BJ (cell line): ENCODE measurements around the gene CHCHD3. TPM values are rescaled to one million over a fixed set of nuclear protein-coding genes. Genes with fewer than 3 reads are reported as not detected.

Source experiments
- CTCF ChIA-PET: fragments of 350-600 bp; formaldehyde crosslinking; extraction: SDS; loops from one replicate; lab custom pipeline; 2021; ENCODE audit warnings: antibody characterized with exemption, inconsistent platforms; lab: Yijun Ruan, JAX
- POLR2A ChIA-PET: fragments of 300-600 bp; sonication (Branson Sonifier 250); formaldehyde crosslinking; extraction: SDS; loops from one replicate; lab custom pipeline; 2021; ENCODE audit warnings: antibody characterized with exemption; lab: Charles Lee
- DNase-seq: peaks from one replicate; pipeline ENCODE4 v3.0.0-alpha.2; 2011; ENCODE audit warnings: low read depth
- H3K27me3 ChIP-seq: 2 replicates; pipeline ENCODE4 v1.6.0; 2011; ENCODE audit warnings: low read length; ENCODE audit not compliant: control insufficient read depth, insufficient read depth
- H3K36me3 ChIP-seq: 2 replicates; pipeline ENCODE4 v1.5.1; 2011; ENCODE audit warnings: low read length; ENCODE audit not compliant: control insufficient read depth, insufficient read depth
- H3K4me3 ChIP-seq: 2 replicates; pipeline ENCODE4 v1.5.1; 2011; ENCODE audit warnings: low read depth, mild to moderate bottlenecking, control low read depth, low read length
- CTCF ChIP-seq: IDR thresholded peaks from 2 replicates; pipeline ENCODE4 v1.5.1; 2011; ENCODE audit warnings: low read depth, mild to moderate bottlenecking, control low read depth, inconsistent platforms, low read length, moderate library complexity; ENCODE audit not compliant: insufficient read depth
- polyA plus RNA-seq: library from polyadenylated mRNA; depleted of rRNA; stranded (reverse); fragments of >200 nt; gene quantifications from 2 replicates; pipeline ENCODE4 v1.2.3, GENCODE V29; 2011

The CHCHD3 gene
- polyA plus RNA-seq, 1 experiment: 47.2 TPM

- Histone ChIP-seq H3K27me3 (no peaks in the 10 kb centered on the region), H3K36me3 (no peaks in the 10 kb centered on the region), H3K4me3 (no peak overlapping the region)
- no peak for TF ChIP-seq CTCF
- CTCF ChIA-PET: interaction anchor here (0.6 kb wide), 1 partner anchor 45 kb away, joined by 3 read pairs; no protein-coding TSS in a partner anchor
- POLR2A ChIA-PET: no interaction called here
- no peak for DNase-seq
Observed at GRCh38 chr7:132838313-132838712, 243.6 kb downstream of the CHCHD3 start.

- no peak for DNase-seq
- ChIA-PET POLR2A (no interaction called here), CTCF (interaction anchor here (0.6 to 0.8 kb wide), 2 partner anchors 24 to 44 kb away, joined by 3 read pairs; no protein-coding TSS in a partner anchor)
- no peaks in the 10 kb centered on the region for H3K36me3 ChIP-seq
- no peak overlapping the region for H3K4me3 ChIP-seq
- no peak for TF ChIP-seq CTCF
- H3K27me3 ChIP-seq: no peaks in the 10 kb centered on the region
Observed at GRCh38 chr7:132837529-132837928, 244.4 kb downstream of the CHCHD3 start.

- TF ChIP-seq CTCF: no peak
- Histone ChIP-seq H3K4me3 (no peak overlapping the region), H3K36me3 (no peaks in the 10 kb centered on the region), H3K27me3 (no peaks in the 10 kb centered on the region)
- DNase-seq: no peak
- ChIA-PET POLR2A (no interaction called here), CTCF (interaction anchor here (0.6 to 0.8 kb wide), 3 partner anchors 11 to 517 kb away, joined by 3 read pairs; no protein-coding TSS in a partner anchor)
Observed at GRCh38 chr7:132836746-132837145, 245.1 kb downstream of the CHCHD3 start.

GRCh38 chr7:132830941-132831340, 250.9 kb downstream of the CHCHD3 start:
- Histone ChIP-seq H3K27me3 (no peaks in the 10 kb centered on the region), H3K36me3 (no peaks in the 10 kb centered on the region; the same call in 1 of the 2 replicates), H3K4me3 (no peak overlapping the region)
- no peak for TF ChIP-seq CTCF
- DNase-seq: no peak
- POLR2A ChIA-PET: interaction anchor here (0.7 kb wide), 1 partner anchor 35 kb away, joined by 4 read pairs; no protein-coding TSS in a partner anchor
- CTCF ChIA-PET: interaction anchor here (0.8 to 1.4 kb wide), 2 partner anchors 10 to 18 kb away, joined by 3 to 4 read pairs; no protein-coding TSS in a partner anchor

GRCh38 chr7:132828502-132828901, 253.4 kb downstream of the CHCHD3 start:
- CTCF ChIA-PET: no interaction called here
- no peak for TF ChIP-seq CTCF

More at GRCh38 chr7:132828502-132828901, 253.4 kb downstream of the CHCHD3 start:
- no peak for DNase-seq
- no peaks in the 10 kb centered on the region; the same call in 1 of the 2 replicates for H3K36me3 ChIP-seq
- H3K4me3 ChIP-seq: no peak overlapping the region
- POLR2A ChIA-PET: no interaction called here
- no peaks in the 10 kb centered on the region for H3K27me3 ChIP-seq
